ENCODE measurements around the gene CAST.

CAST gene

DNA sequence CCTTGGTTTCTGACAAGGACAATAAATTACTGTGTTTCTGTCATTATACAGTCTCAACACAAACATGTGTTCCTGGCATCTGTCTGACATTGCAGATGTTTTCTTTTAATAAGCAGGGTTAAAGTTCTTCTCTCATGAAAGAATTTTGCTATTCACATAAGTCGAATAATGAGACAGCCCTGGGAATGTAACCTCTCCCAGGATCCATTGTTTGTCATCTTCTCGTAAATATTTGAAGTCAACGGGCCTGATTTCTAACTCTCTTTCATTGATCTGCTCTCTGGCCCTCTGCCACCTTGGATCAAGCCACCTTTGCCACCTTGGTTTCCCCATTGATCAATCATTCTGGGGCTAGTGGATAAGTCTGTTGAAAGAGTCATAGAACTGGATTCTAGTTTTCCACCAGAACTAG lies 12.9 kb upstream of the CAST start:
- H4K20me1 ChIP-seq (ENCODE audit: low read depth, low read length): no peaks in the 10 kb centered on the region
- TF ChIP-seq CTCF (IDR thresholded peaks at IDR 0.05; ENCODE audit: insufficient read depth, low read length, poor library complexity, severe bottlenecking) (no peak), EZH2phosphoT487 (conservative IDR thresholded peaks at IDR 0.05; ENCODE audit: low read length) (no peak)
- no peaks in the 10 kb centered on the region for H3K9me2 ChIP-seq (replicated peaks; ENCODE audit: insufficient read depth, low read length)
- no peaks in the 10 kb centered on the region for H3K79me2 ChIP-seq (ENCODE audit: insufficient read depth, low read length)
- no peak overlapping the region for H3K9ac ChIP-seq (ENCODE audit: low read length)
- H2AFZ ChIP-seq (ENCODE audit: low read depth, low read length, severe bottlenecking): no peak overlapping the region
- H3K27me3 ChIP-seq (ENCODE audit: low read length): no peaks in the 10 kb centered on the region
- no peaks in the 10 kb centered on the region for H3F3A ChIP-seq (ENCODE audit: insufficient read depth)
- H3K4me2 ChIP-seq (ENCODE audit: low read depth, low read length, poor library complexity, severe bottlenecking): no peak overlapping the region
- no peaks in the 10 kb centered on the region for H3K36me3 ChIP-seq (ENCODE audit: low read length)
- H3K4me3 ChIP-seq (ENCODE audit: insufficient read depth, low read length, poor library complexity, severe bottlenecking): no peak overlapping the region
- no peak overlapping the region for H3K27ac ChIP-seq (ENCODE audit: low read depth, low read length)
- no peaks in the 10 kb centered on the region for H3K9me3 ChIP-seq (ENCODE audit: insufficient read depth, low read length)

DNA sequence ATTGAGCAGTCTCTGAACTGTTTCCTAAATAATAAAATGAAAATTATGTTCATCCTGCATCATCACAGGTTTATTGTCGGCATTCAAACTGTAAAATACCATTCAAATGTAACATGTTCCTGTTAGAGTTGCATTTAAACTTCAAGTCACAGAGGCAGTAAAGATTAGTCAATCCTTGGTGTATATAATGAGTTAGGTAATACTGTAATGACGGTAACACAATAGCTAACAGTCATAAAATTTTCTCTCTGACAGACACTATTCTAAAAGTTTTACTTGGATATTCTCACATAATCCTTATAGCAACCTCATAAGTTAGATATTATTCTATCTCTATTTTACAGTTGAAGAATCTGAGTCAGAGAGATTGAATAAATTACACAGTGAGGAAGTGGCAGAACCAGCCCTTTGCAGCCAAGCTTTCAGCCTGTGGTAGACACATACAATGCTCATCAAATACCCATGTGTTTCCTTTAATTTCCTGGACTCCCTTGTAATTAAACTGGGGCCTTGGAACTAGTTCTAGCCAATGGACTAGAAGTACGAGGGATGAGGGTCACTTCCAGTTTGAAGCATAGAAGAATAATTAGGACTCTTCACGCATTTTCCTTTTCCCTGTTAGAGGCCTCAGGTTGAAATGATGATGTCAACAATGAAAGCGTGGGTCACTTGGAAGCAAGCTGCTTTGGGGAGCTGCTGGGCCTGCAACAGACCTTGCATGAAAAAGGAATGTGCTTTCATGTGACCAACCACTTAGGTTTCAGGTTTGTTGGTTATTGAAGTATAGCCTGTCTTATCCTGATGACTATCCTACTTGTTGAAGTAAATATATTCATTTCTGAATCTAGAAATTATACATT lies 12.3 kb upstream of the CAST start:
- H3K27ac ChIP-seq (ENCODE audit: low read depth, low read length): no peak overlapping the region
- no peak overlapping the region for H3K4me3 ChIP-seq (ENCODE audit: insufficient read depth, low read length, poor library complexity, severe bottlenecking)
- H3K79me2 ChIP-seq (ENCODE audit: insufficient read depth, low read length): no peaks in the 10 kb centered on the region
- no peak for TF ChIP-seq EZH2phosphoT487 (conservative IDR thresholded peaks at IDR 0.05; ENCODE audit: low read length)
- no peak for TF ChIP-seq CTCF (IDR thresholded peaks at IDR 0.05; ENCODE audit: insufficient read depth, low read length, poor library complexity, severe bottlenecking)
- no peaks in the 10 kb centered on the region for H3F3A ChIP-seq (ENCODE audit: insufficient read depth)
- H3K4me2 ChIP-seq (ENCODE audit: low read depth, low read length, poor library complexity, severe bottlenecking): no peak overlapping the region
- no peaks in the 10 kb centered on the region for H4K20me1 ChIP-seq (ENCODE audit: low read depth, low read length)
- H2AFZ ChIP-seq (ENCODE audit: low read depth, low read length, severe bottlenecking): no peak overlapping the region
- H3K36me3 ChIP-seq (ENCODE audit: low read length): no peaks in the 10 kb centered on the region
- no peaks in the 10 kb centered on the region for H3K9me3 ChIP-seq (ENCODE audit: insufficient read depth, low read length)
- no peaks in the 10 kb centered on the region for H3K9me2 ChIP-seq (replicated peaks; ENCODE audit: insufficient read depth, low read length)
- no peak overlapping the region for H3K9ac ChIP-seq (ENCODE audit: low read length)
- H3K27me3 ChIP-seq (ENCODE audit: low read length): no peaks in the 10 kb centered on the region

DNA sequence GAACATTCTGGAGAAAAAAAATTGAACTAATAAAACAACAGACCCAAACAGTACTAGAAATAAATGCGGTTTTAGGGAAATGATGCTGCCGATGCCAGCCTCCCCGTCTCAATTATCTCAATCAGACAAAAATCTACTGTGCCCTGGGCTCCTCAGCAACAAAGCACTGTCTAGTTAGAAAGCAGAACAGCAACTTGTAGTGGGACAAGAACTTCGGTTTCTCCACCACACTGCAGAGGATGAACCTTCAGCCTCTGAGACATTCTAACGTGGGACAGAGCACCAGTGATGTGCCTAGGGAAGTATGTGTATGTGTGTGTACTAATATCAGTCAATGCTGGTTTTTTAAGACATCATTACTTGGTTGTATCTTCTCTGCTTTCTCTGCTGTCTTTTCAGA lies 11.1 kb upstream of the CAST start:
- H3K9me2 ChIP-seq (replicated peaks; ENCODE audit: insufficient read depth, low read length): no peaks in the 10 kb centered on the region
- TF ChIP-seq CTCF (IDR thresholded peaks at IDR 0.05; ENCODE audit: insufficient read depth, low read length, poor library complexity, severe bottlenecking) (no peak), EZH2phosphoT487 (conservative IDR thresholded peaks at IDR 0.05; ENCODE audit: low read length) (no peak)
- no peak overlapping the region for H3K9ac ChIP-seq (ENCODE audit: low read length)
- no peaks in the 10 kb centered on the region for H3F3A ChIP-seq (ENCODE audit: insufficient read depth)
- no peaks in the 10 kb centered on the region for H3K36me3 ChIP-seq (ENCODE audit: low read length)
- H3K79me2 ChIP-seq (ENCODE audit: insufficient read depth, low read length): no peaks in the 10 kb centered on the region
- H3K27ac ChIP-seq (ENCODE audit: low read depth, low read length): no peak overlapping the region
- H4K20me1 ChIP-seq (ENCODE audit: low read depth, low read length): no peaks in the 10 kb centered on the region
- H3K4me2 ChIP-seq (ENCODE audit: low read depth, low read length, poor library complexity, severe bottlenecking): no peak overlapping the region
- H3K27me3 ChIP-seq (ENCODE audit: low read length): no peaks in the 10 kb centered on the region
- H3K4me3 ChIP-seq (ENCODE audit: insufficient read depth, low read length, poor library complexity, severe bottlenecking): no peak overlapping the region
- H3K9me3 ChIP-seq (ENCODE audit: insufficient read depth, low read length): no peaks in the 10 kb centered on the region
- no peak overlapping the region for H2AFZ ChIP-seq (ENCODE audit: low read depth, low read length, severe bottlenecking)

Measured in SU-DHL-6 (cell line).